HL-60 (cell line): Measurements from ENCODE around the gene LIMK1.

Experiments used
- DNase-seq, 2 experiments: peaks; one replicate each; pipeline ENCODE4 v3.0.0-alpha.2; 2010 to 2020; ENCODE audit warnings: low read depth in 1 of 2, low spot score in 1 of 2
- H3K27ac ChIP-seq: fragments of 250-450 bp; sonication (Bioruptor Pico); replicated peaks from 2 replicates; pipeline ENCODE4 v1.5.1; 2020; ENCODE audit warnings: mild to moderate bottlenecking, moderate library complexity
- H3K27me3 ChIP-seq: fragments of 250-450 bp; sonication (Bioruptor Pico); 2 replicates; pipeline ENCODE4 v1.5.1; 2021; ENCODE audit warnings: mild to moderate bottlenecking, moderate library complexity; ENCODE audit not compliant: insufficient read depth, poor library complexity, severe bottlenecking
- H3K4me3 ChIP-seq: replicated peaks from 2 replicates; pipeline ENCODE4 v1.5.1; 2011; ENCODE audit warnings: mild to moderate bottlenecking, control low read depth, low read length; ENCODE audit not compliant: insufficient read depth
- GABPA ChIP-seq: IDR thresholded peaks from 2 replicates; pipeline ENCODE4 v1.6.1; 2012; ENCODE audit warnings: low read depth
- POLR2AphosphoS5 ChIP-seq: IDR thresholded peaks from 2 replicates; pipeline ENCODE4 v1.6.1; 2012; ENCODE audit warnings: low read depth
- SPI1 ChIP-seq: IDR thresholded peaks from 2 replicates; pipeline ENCODE4 v1.6.1; 2012; ENCODE audit warnings: low read depth, mild to moderate bottlenecking, borderline replicate concordance
- TF ChIP-seq, protein P1 (sequence below): IDR thresholded peaks from one replicate; pipeline ENCODE4 v1.5.1; 2011; ENCODE audit warnings: low read length, control low read depth, inconsistent platforms; ENCODE audit not compliant: insufficient read depth
- TF ChIP-seq, protein P2 (sequence below): IDR thresholded peaks from 2 replicates; pipeline ENCODE4 v1.6.1; 2012; ENCODE audit warnings: low read depth; ENCODE audit not compliant: insufficient replicate concordance

The LIMK1 gene

DNA sequence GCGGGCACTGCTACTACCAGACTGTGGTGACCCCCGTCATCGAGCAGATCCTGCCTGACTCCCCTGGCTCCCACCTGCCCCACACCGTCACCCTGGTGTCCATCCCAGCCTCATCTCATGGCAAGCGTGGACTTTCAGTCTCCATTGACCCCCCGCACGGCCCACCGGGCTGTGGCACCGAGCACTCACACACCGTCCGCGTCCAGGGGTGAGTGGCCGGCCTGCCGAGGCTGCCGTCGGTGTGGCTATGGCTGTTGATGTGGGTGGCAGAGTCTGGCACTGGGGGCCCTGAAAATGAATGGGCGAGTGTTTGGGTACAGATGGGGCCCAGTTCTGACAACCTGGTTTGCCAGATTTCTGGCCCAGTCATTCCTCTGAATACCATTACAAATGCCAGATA is 15.4 kb downstream of the LIMK1 start:
- TF ChIP-seq, protein P1, sequence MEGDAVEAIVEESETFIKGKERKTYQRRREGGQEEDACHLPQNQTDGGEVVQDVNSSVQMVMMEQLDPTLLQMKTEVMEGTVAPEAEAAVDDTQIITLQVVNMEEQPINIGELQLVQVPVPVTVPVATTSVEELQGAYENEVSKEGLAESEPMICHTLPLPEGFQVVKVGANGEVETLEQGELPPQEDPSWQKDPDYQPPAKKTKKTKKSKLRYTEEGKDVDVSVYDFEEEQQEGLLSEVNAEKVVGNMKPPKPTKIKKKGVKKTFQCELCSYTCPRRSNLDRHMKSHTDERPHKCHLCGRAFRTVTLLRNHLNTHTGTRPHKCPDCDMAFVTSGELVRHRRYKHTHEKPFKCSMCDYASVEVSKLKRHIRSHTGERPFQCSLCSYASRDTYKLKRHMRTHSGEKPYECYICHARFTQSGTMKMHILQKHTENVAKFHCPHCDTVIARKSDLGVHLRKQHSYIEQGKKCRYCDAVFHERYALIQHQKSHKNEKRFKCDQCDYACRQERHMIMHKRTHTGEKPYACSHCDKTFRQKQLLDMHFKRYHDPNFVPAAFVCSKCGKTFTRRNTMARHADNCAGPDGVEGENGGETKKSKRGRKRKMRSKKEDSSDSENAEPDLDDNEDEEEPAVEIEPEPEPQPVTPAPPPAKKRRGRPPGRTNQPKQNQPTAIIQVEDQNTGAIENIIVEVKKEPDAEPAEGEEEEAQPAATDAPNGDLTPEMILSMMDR = no peak
- TF ChIP-seq POLR2AphosphoS5 = no peak
- TF ChIP-seq GABPA = no peak
- TF ChIP-seq, protein P2, sequence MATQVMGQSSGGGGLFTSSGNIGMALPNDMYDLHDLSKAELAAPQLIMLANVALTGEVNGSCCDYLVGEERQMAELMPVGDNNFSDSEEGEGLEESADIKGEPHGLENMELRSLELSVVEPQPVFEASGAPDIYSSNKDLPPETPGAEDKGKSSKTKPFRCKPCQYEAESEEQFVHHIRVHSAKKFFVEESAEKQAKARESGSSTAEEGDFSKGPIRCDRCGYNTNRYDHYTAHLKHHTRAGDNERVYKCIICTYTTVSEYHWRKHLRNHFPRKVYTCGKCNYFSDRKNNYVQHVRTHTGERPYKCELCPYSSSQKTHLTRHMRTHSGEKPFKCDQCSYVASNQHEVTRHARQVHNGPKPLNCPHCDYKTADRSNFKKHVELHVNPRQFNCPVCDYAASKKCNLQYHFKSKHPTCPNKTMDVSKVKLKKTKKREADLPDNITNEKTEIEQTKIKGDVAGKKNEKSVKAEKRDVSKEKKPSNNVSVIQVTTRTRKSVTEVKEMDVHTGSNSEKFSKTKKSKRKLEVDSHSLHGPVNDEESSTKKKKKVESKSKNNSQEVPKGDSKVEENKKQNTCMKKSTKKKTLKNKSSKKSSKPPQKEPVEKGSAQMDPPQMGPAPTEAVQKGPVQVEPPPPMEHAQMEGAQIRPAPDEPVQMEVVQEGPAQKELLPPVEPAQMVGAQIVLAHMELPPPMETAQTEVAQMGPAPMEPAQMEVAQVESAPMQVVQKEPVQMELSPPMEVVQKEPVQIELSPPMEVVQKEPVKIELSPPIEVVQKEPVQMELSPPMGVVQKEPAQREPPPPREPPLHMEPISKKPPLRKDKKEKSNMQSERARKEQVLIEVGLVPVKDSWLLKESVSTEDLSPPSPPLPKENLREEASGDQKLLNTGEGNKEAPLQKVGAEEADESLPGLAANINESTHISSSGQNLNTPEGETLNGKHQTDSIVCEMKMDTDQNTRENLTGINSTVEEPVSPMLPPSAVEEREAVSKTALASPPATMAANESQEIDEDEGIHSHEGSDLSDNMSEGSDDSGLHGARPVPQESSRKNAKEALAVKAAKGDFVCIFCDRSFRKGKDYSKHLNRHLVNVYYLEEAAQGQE = no peak
- no peak for TF ChIP-seq SPI1
- no peaks in the 10 kb centered on the region for H3K27me3 ChIP-seq
- no peak overlapping the region for H3K27ac ChIP-seq
- DNase-seq = no peak
- H3K4me3 ChIP-seq = no peak overlapping the region

DNA sequence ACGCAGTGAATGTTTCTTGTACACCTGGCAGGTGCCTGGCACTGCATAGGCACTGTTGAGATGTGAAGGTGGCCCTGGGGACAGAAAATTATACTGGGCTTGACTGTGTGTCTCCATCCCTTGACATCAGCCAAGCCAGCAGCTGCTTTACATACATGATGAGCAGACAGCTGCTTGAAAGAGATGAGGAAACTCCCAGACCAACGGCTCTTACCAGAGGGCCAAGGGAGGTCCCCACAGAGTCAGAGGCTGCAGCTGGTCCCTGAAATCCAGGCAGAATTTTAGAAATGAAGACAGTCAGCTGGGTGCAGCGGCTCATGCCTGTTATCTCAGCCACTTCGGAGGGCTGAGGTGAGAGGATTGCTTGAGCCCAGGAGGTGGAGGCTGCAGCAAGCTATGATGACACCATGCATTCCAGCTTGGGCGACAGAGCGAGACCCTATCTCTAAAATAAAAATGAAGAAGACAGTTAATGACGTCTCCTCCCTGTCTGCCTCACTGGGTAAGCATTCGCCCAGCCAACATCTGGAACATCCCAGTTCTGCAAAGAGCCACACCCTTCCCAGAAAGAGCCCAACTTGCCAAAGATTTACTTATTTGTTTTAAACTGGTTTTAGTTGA is 17.6 kb downstream of the LIMK1 start:
- Histone ChIP-seq H3K27ac (no peak overlapping the region), H3K27me3 (no peaks in the 10 kb centered on the region), H3K4me3 (no peak overlapping the region)
- no peak for DNase-seq
- TF ChIP-seq, protein P2 = no peak
- TF ChIP-seq, protein P1 = no peak
- TF ChIP-seq POLR2AphosphoS5 (no peak), SPI1 (no peak), GABPA (no peak)

DNA sequence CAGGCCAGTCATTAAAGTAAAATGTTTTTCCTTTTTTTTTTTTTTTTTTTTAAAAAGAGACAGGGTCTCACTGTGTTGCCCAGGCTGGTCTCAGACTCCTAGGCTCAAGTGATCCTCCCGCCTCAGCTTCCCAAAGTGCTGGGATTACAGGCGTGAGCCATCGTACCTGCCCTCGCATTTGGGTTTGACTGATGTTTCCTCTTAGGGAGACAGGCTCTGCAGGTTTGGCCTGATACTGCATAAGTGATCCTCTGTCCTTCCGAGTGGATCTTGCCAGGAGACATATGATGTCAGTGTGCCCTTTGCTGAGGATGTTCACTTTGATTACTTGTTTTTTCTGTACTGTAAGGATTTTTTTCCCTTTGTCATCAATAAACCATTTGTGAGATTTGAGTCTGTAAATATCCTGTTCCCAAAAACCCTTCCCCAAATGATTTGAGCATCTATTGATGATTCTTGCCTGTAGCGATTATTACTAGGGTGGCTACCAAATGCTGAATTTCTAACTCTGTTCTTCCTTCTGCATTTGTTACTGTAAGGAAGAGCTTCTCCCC is 19.7 kb downstream of the LIMK1 start:
- Histone ChIP-seq H3K27ac (no peak overlapping the region), H3K4me3 (no peak overlapping the region), H3K27me3 (no peaks in the 10 kb centered on the region)
- TF ChIP-seq GABPA (no peak), POLR2AphosphoS5 (no peak), SPI1 (no peak)
- TF ChIP-seq, protein P2 = no peak
- TF ChIP-seq, protein P1 = no peak
- DNase-seq = no peak
